Measurements from ENCODE around the gene ANKMY2.
"Not testable (repeated sequence)": the region's sequence is repeated elsewhere in the genome, so short reads cannot be mapped to it uniquely, and the experiment has no call there.

The ANKMY2 gene

GRCh38 chr7:16626388-16626787 is 19.2 kb downstream of the ANKMY2 start:
- no peak for DNase-seq (ENCODE audit: low spot score)

DNA sequence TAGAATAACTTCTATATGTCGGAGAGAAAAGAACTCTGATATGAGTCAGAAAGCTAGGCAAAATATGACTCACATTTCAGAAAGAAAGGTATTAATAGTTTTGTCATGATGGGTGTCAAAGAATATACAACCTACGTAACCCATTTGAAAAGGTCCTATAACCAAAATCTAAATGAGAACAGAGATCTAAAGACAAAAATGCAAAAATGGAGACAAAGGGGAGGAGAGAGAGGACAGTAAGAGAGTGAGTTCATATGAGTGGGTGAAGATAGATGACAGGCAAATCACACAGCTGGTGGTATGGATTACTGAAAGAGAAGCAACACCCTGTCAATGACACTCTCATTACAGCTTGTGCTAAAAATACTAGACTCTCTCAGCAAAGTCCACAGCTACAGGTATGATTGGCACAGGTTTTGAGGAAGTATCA is 25.6 kb downstream of the ANKMY2 start:
- no peak for DNase-seq (ENCODE audit: low spot score)

DNA sequence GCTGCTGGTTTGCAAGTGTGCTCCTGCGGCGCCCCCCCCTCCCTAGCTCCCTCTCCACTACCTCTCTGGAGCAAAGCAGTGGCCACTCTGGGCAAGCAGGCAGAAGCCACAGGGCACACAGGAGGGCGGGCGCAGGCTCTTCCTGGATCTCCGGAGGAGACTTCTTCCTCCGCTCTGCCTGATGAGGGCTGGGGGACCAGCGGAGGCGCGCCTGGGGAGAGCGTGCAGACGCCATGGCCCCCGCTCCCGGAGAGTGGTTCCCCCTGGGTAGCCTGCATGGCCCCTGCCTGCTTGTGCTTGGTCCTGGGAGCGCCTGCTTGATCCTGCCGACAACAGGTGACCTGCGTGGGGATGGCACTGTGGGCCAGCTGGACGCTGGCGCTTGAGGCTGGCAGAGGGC is 29.0 kb downstream of the ANKMY2 start:
- no peak for DNase-seq (ENCODE audit: low spot score)

- no peak for DNase-seq (ENCODE audit: low spot score)
Measured at GRCh38 chr7:16616122-16616521, 29.4 kb downstream of the ANKMY2 start.

DNA sequence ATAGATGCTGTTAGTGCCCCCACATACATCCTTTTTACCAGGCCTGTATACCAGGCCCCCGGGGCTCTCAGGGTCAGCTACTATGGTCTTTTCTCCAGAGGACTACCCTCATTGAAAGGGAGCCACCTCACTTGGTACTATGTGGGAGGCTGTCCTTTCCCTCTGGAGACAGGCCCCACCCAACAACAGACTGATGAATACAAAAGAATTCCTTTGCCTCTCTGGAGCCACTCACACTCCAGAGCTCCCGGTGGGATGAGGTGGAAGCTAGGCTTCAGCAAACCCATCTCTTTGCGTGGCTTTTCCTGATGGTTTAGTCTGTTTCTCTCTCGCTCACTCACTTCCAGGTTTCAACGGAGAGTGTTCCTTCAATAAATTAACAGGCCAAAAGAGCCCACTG is 30.3 kb downstream of the ANKMY2 start:
- DNase-seq (ENCODE audit: low spot score) = no peak

DNA sequence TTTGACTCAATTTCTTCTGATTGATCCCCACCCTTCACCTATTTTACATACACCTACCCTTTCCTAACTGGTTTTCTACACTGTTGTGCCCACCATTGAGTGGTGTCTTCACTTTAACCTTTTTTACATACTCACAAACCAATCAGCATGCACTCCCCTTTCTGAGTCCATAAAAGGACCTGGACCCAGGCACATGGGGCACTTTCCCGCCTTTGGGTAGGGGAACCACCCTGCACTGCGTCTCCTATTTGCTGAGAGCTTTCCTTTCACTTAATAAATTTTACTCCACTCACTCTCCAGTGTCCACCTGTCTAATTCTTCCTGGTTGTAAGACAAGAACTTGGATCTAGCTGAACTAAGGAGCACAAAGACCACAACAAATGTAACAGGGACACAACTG is 33.8 kb downstream of the ANKMY2 start:
- DNase-seq (ENCODE audit: low spot score) = no peak

- peak; percentile 23 for DNase-seq (ENCODE audit: low spot score)
Measured at GRCh38 chr7:16609842-16610450, 35.6 kb downstream of the ANKMY2 start.

- no peak for DNase-seq (ENCODE audit: low spot score)
Measured at GRCh38 chr7:16606704-16607103, 38.9 kb downstream of the ANKMY2 start.

- no peak for DNase-seq (ENCODE audit: low spot score)
Measured at GRCh38 chr7:16604054-16604453, 41.5 kb downstream of the ANKMY2 start.

DNA sequence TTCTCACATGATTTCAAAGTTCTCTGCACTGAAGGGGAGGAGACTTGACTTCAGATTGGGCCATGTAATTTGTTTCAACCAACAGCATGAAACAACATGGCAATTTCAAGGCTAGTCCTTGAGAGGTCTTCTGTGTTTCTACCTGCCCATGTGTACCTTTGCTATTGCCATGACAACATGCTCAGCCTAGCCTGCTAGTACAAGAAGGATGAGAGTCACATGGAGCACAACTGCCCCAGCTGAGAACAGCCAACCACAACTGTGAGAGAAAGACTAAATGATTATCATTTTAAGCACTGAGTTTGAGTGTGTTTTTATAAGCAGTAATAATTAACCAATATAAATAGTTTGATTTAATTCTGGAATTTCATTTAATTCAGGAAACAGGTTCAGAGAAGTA is 41.9 kb downstream of the ANKMY2 start:
- peak; percentile 42 for DNase-seq (ENCODE audit: low spot score)

- DNase-seq (ENCODE audit: low spot score) = no peak
Measured at GRCh38 chr7:16599860-16600259, 45.7 kb downstream of the ANKMY2 start.

DNA sequence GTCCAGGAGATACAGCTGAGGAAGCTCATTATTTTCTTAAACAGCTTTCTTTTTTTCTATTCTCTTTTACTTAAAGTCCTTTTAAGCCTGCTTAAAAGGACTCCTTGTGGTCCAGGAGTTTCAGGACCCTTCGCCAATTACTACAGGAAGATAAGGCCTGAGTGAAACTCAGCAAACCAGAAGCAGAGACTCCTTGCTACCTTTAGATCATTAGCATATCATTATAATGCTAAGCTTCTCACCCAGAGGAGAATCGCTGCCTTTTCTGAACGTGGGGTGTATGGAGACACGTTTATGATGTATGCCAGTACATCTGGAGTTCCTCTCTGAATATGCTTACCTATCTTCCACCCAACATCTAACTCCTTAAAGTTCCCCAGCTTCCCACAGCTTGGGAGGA is 47.5 kb downstream of the ANKMY2 start:
- no peak for DNase-seq (ENCODE audit: low spot score)

DNA sequence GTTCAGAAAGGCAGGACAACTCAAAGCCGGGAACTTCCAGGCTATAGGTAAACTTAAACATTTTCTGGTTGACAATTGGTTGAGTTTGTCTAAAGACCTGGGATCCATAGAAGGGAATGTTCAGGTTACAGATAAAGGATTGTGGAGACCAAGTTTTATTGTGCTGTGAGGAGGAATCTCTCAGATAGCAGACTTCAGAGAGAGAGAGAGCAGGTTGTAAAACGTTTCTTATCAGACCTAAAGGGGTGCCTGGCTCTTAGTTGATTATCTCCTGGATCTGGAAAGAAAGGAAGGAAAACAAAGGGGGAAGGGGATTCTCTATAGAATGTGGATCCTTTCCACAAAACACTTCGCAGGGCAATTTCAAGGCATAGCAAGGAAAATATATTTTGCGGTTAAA is 50.0 kb downstream of the ANKMY2 start:
- DNase-seq (ENCODE audit: low spot score) = not testable (repeated sequence)

DNA sequence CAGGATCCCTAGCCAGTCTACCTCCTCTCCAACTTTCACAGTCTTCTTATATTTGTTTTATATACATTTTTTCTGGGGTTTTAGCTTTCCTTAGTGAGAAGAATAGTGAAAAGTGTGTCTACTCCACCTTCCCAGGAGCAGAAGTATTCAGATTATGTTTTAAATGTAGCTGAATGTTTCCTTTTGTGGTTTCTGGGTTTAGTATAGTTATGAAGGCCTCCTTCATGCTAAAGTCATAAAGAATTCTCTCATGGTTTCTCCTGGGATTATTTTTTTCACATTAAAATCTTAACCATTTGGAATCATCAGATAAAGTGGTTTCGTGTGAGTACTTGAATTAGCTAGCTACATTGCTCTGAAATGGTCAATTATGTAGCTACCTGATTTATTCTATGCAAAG is 50.9 kb downstream of the ANKMY2 start:
- no peak for DNase-seq (ENCODE audit: low spot score)

- DNase-seq (ENCODE audit: low spot score) = peak; percentile 74
Measured at GRCh38 chr7:16594061-16594460, 51.5 kb downstream of the ANKMY2 start.

GRCh38 chr7:16592395-16592794 is 53.2 kb downstream of the ANKMY2 start:
- DNase-seq (ENCODE audit: low spot score) = no peak

DNA sequence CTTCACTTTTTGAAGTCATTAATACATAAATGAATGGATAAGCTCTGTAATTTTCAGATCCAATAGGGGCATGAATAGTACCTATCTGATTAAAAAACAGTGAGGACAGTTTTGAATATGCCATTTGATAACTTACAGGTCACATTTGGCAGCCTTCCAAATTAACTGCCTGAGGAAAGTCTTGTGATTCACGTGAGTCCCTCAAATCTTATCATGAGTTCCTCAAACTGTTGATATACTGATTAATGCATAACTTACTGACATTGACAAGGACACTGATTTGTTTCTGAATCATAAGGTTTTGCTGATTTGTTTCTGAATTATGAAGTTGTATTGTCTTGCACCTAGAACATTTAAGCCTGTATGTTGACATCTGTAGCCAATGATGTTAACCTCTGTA is 55.1 kb downstream of the ANKMY2 start:
- peak; percentile 12 for DNase-seq (ENCODE audit: low spot score)

GRCh38 chr7:16589881-16590280 is 55.7 kb downstream of the ANKMY2 start:
- DNase-seq (ENCODE audit: low spot score) = no peak

DNA sequence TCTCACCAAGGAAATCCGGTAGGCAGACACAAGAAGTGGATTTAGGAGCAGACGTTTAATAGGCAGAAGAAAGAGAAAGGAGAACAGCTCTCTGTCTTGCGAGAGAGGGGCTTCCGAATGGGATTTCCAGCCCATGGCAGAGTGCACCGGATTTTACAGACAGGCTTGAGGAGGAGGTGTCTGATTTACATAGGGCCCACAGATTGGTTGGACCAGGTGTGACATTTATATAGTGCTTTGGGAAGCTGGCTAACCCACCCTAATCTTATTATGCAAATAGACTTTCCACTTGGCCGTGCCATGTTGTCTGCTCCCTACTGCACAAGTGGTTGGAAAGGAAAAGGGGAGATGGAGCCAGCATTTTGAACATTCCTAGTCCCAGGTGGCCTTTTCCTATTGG is 57.8 kb downstream of the ANKMY2 start:
- DNase-seq (ENCODE audit: low spot score) = no peak

- DNase-seq (ENCODE audit: low spot score) = no peak
Measured at GRCh38 chr7:16587129-16587528, 58.4 kb downstream of the ANKMY2 start.

- DNase-seq (ENCODE audit: low spot score) = no peak
Measured at GRCh38 chr7:16586081-16586874, 59.3 kb downstream of the ANKMY2 start.

DNA sequence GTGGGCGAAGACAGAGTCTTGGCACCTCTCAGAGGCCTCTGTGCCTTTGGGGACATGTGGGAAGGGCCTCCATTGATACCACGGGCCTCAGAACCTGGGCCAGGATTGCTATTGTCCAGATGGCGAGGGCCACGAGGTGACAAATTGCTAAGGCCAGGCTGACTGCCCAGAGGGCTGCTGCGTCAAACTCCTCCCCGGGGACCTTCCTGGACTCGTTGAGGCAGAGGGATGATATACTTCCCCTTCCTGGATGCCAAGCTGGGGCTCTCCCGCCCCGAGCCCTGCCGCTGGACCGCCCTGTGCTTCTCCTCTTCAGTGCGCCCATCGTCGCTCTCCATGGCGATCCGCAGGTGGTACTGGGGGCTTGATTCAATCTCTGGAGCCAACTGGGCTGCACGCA is 60.0 kb downstream of the ANKMY2 start:
- DNase-seq (ENCODE audit: low spot score) = no peak

DNA sequence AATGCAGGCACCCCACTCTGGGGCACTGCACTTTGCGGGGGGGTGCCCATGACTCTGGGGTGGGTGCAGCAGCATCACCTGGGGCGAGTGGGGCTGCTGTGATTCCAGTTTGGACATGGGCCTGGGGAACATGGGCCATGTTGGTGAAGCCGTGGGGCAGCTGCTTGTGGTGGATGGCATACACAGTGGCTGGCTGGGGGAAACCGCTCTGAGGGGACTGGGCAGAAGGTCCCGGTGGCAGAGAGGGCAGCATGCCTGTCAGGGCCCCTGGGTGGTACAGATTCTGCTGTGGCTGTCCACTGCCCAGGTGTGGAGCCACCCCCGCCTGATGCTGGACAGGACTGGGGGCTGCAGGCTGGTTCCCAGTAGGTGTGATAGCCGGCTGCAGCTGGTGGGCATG is 61.7 kb downstream of the ANKMY2 start:
- no peak for DNase-seq (ENCODE audit: low spot score)

DNA sequence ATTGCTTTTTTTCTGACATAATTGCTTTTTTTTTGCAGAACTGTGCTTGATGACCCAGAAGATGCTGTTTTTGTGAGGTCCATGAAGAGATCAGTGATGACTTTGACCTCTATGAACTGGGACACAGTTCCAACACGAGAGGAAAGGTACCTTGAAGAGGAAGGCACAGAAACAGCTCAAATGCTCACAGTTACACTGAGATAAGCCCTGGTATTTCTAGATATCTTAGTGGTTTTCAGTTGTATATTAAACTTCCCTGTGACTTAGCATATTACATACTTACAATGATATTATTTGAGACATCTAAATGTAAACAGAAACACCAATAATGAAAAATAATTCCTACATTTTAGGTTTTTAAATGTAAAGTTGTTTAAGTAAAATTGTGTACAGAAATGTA is 64.3 kb downstream of the ANKMY2 start:
- DNase-seq (ENCODE audit: low spot score) = no peak

All from kidney tubule cell (primary cell).